PC-3 (cell line): Measurements from ENCODE around the gene SLC25A29. TPM values are rescaled to one million over a fixed set of nuclear protein-coding genes. Genes with fewer than 3 reads are reported as not detected.

Experiments
- ATAC-seq: fragments of 200-7000 bp; cut with Tn5 transposase; 2 replicates; pipeline ENCODE4 v1.9.1; 2020; ENCODE audit warnings: mild to moderate bottlenecking, moderate library complexity
- BruUV-seq: library from RNA; stranded (reverse); fragments of 400-500 nt; replicated peaks from 2 replicates; lab custom pipeline; 2021; lab: Mats Ljungman, UMichigan
- CTCF ChIA-PET: fragments of 300-600 bp; sonication (Branson Sonifier 250); formaldehyde crosslinking; loops from one replicate; lab custom pipeline; 2022; ENCODE audit warnings: antibody characterized with exemption; lab: Charles Lee
- POLR2A ChIA-PET: fragments of 300-600 bp; sonication (Branson Sonifier 250); formaldehyde crosslinking; loops from one replicate; lab custom pipeline; 2022; ENCODE audit warnings: antibody characterized with exemption; ENCODE audit not compliant: unreplicated experiment; lab: Charles Lee
- DNase-seq: peaks from one replicate; pipeline ENCODE4 v3.0.0-alpha.2; 2015
- H2AFZ ChIP-seq: fragments of 300-600 bp; sonication (generic); 2 replicates; pipeline ENCODE4 v1.6.0; 2016; ENCODE audit warnings: antibody characterized with exemption, low read length
- H3F3A ChIP-seq: fragments of 300-600 bp; sonication (generic); one replicate; pipeline ENCODE4 v1.6.0; 2017; ENCODE audit warnings: antibody characterized with exemption, low read length, control low read depth, mild to moderate bottlenecking; ENCODE audit not compliant: unreplicated experiment
- H3K27ac ChIP-seq: fragments of 300-600 bp; sonication (generic); 2 replicates; pipeline ENCODE4 v1.5.1; 2016; ENCODE audit warnings: mild to moderate bottlenecking, low read length
- H3K27me3 ChIP-seq: fragments of 300-600 bp; sonication (generic); 2 replicates; pipeline ENCODE4 v1.6.1; 2016; ENCODE audit warnings: low read length, mixed read lengths
- H3K36me3 ChIP-seq: fragments of 300-600 bp; sonication (generic); 2 replicates; pipeline ENCODE4 v1.6.1; 2016; ENCODE audit warnings: low read depth, mixed run types, low read length, mixed read lengths
- H3K4me1 ChIP-seq: fragments of 300-600 bp; sonication (generic); 2 replicates; pipeline ENCODE4 v1.5.1; 2016; ENCODE audit warnings: low read length; ENCODE audit not compliant: insufficient read depth
- H3K4me2 ChIP-seq: fragments of 300-600 bp; sonication (generic); 2 replicates; pipeline ENCODE4 v1.6.0; 2016; ENCODE audit warnings: low read length
- H3K4me3 ChIP-seq: fragments of 300-600 bp; sonication (generic); 2 replicates; pipeline ENCODE4 v1.5.1; 2016; ENCODE audit warnings: mild to moderate bottlenecking, low read length, mixed read lengths
- H3K79me2 ChIP-seq: fragments of 300-600 bp; sonication (generic); 2 replicates; pipeline ENCODE4 v1.6.1; 2017; ENCODE audit warnings: low read length, mixed read lengths
- H3K9ac ChIP-seq: fragments of 300-600 bp; sonication (generic); 2 replicates; pipeline ENCODE4 v1.6.0; 2016; ENCODE audit warnings: mild to moderate bottlenecking, low read length
- H3K9me2 ChIP-seq: fragments of 300-600 bp; sonication (generic); replicated peaks from 2 replicates; pipeline ENCODE4 v1.6.1; 2016; ENCODE audit warnings: mixed run types, low read length, mixed read lengths
- H3K9me3 ChIP-seq: fragments of 300-600 bp; sonication (generic); 2 replicates; pipeline ENCODE4 v1.6.1; 2016; ENCODE audit warnings: low read length, mixed read lengths
- H4K20me1 ChIP-seq: fragments of 300-600 bp; sonication (generic); 2 replicates; pipeline ENCODE4 v1.6.1; 2016; ENCODE audit warnings: low read length, mixed read lengths
- EZH2 ChIP-seq: fragments of 300-600 bp; sonication (generic); IDR thresholded peaks from one replicate; pipeline ENCODE4 v1.6.1; 2017; ENCODE audit warnings: antibody characterized with exemption, mild to moderate bottlenecking, low read length; ENCODE audit not compliant: unreplicated experiment
- EZH2phosphoT487 ChIP-seq: fragments of 300-600 bp; sonication (generic); IDR thresholded peaks from 2 replicates; pipeline ENCODE4 v1.6.1; 2018; ENCODE audit warnings: mild to moderate bottlenecking, antibody characterized with exemption, low read length, borderline replicate concordance
- intact Hi-C: fragments of 100-400 bp; cut with micrococcal nuclease; formaldehyde crosslinking; loops from 2 replicates; pipeline ENCODE4 v1.9.0; 2023
- total RNA-seq: library from RNA; depleted of rRNA; stranded (reverse); fragments of >200 nt; gene quantifications from 2 replicates; pipeline ENCODE4 v1.2.3, GENCODE V29; 2014
- TF ChIP-seq, protein P1 (sequence below): fragments of 300-600 bp; sonication (generic); conservative IDR thresholded peaks from 2 replicates; pipeline ENCODE4 v1.5.1; 2017; ENCODE audit warnings: antibody characterized with exemption, low read depth, mild to moderate bottlenecking, low read length

The SLC25A29 gene
- total RNA-seq, 1 experiment from 2014 or later: 53.9 TPM

- Histone ChIP-seq H3K4me2 (no peak overlapping the region), H3K27ac (no peak overlapping the region), H4K20me1 (no peaks in the 10 kb centered on the region), H3F3A (no peaks in the 10 kb centered on the region), H3K9ac (no peak overlapping the region), H3K9me3 (no peaks in the 10 kb centered on the region), H2AFZ (no peak overlapping the region), H3K79me2 (no peaks in the 10 kb centered on the region), H3K36me3 (peaks cover 21% of the 10 kb centered on the region; the same call in 1 of the 2 replicates), H3K27me3 (no peaks in the 10 kb centered on the region), H3K4me1 (peaks cover 5% of the 10 kb centered on the region; the same call in 1 of the 2 replicates), H3K4me3 (no peak overlapping the region), H3K9me2 (no peaks in the 10 kb centered on the region)
- no TSS peak for BruUV-seq
- TF ChIP-seq, protein P1, sequence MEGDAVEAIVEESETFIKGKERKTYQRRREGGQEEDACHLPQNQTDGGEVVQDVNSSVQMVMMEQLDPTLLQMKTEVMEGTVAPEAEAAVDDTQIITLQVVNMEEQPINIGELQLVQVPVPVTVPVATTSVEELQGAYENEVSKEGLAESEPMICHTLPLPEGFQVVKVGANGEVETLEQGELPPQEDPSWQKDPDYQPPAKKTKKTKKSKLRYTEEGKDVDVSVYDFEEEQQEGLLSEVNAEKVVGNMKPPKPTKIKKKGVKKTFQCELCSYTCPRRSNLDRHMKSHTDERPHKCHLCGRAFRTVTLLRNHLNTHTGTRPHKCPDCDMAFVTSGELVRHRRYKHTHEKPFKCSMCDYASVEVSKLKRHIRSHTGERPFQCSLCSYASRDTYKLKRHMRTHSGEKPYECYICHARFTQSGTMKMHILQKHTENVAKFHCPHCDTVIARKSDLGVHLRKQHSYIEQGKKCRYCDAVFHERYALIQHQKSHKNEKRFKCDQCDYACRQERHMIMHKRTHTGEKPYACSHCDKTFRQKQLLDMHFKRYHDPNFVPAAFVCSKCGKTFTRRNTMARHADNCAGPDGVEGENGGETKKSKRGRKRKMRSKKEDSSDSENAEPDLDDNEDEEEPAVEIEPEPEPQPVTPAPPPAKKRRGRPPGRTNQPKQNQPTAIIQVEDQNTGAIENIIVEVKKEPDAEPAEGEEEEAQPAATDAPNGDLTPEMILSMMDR: no peak
- TF ChIP-seq EZH2phosphoT487 (no peak), EZH2 (no peak)
- DNase-seq (no peak), ATAC-seq (no peak; the same call in 1 of the 2 replicates)
- intact Hi-C loops: no loop called here
- CTCF ChIA-PET: no interaction called here
- POLR2A ChIA-PET: no interaction called here
These were observed 33.6 kb upstream of the SLC25A29 start for GRCh38 chr14:100339766-100340422.

DNA sequence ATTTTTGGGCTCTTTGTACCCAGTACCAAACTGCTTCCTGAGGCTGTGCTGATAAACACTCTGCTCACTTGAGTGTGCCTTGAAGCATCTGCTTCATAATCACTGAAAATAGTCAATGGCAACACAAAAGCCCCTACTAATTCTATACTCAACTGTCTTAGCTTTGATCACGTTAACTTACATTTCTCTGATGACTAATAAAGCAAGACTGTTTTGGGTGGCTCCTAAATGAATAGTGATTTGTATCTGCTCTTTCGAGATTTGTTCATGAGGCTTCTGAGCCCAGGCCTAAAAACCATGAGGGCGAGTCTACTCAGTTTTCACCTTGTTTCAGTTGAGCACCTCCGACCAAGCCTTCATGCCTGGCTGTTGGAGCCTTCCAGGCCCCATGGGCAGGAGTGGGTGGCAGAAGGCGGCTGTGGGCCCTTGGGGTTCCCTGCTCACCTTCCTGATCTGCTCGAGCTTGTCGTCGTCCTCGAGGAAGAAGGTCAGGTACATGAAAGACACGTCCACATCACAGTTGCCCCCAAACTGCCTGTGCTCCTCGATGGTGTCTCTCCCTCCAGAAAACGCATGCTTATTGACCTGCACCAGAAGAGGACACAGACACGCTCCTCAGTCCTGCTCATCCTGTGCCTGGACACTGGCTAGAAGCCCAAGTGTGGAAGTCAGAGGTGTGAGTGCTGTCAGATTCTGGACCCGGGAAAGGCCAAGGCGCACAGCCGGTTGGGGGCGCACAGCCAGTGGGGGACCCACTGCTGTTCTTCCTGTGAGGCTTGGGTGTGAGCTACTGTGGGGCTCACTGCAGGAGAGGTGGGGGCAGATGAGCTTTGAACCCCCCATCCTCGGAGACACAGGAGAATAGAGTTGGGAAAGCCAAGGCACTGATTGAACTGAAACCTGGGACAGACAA lies 30.6 kb upstream of the SLC25A29 start:
- TF ChIP-seq EZH2phosphoT487: no peak
- no peak for TF ChIP-seq EZH2
- TF ChIP-seq, protein P1: no peak
- Histone ChIP-seq H3K4me1 (peaks cover 5% of the 10 kb centered on the region; the same call in 1 of the 2 replicates), H3K4me2 (no peak overlapping the region), H3K36me3 (peaks cover 14% of the 10 kb centered on the region; the same call in 1 of the 2 replicates), H3K4me3 (no peak overlapping the region), H3K9ac (no peak overlapping the region), H4K20me1 (no peaks in the 10 kb centered on the region), H3K9me2 (no peaks in the 10 kb centered on the region), H3F3A (no peaks in the 10 kb centered on the region), H2AFZ (no peak overlapping the region), H3K79me2 (no peaks in the 10 kb centered on the region), H3K27me3 (no peaks in the 10 kb centered on the region), H3K27ac (no peak overlapping the region), H3K9me3 (no peaks in the 10 kb centered on the region)
- DNase-seq (no peak), ATAC-seq (no peak)
- intact Hi-C loops: no loop called here
- CTCF ChIA-PET: no interaction called here
- POLR2A ChIA-PET: no interaction called here
- BruUV-seq: no TSS peak
